Measurements from ENCODE around the gene NEK8.
"Not testable (repeated sequence)": the region's sequence is repeated elsewhere in the genome, so short reads cannot be mapped to it uniquely, and the experiment has no call there.

NEK8 gene

GRCh38 chr17:28725660-28726225 lies 2.8 kb upstream of the NEK8 start:
- peak; percentile 82 for DNase-seq

GRCh38 chr17:28726226-28726626 lies 2.4 kb upstream of the NEK8 start, which contains the start of gene TLCD1:
Gene TLCD1 (minus strand): TSS chr17:28726233. CDS start chr17:28726097, 136 bp downstream.
- DNase-seq: peak; percentile 47

GRCh38 chr17:28726627-28727491 lies 1.7 kb upstream of the NEK8 start:
- peak; percentile 95 for DNase-seq

GRCh38 chr17:28729950-28730330 lies 1.4 kb downstream of the NEK8 start:
- no peak for DNase-seq

- no peak for DNase-seq
Observed at GRCh38 chr17:28733346-28733745, 4.8 kb downstream of the NEK8 start.

- DNase-seq: no peak
Observed at GRCh38 chr17:28734712-28735241, 6.2 kb downstream of the NEK8 start.

GRCh38 chr17:28735242-28735722 lies 6.7 kb downstream of the NEK8 start:
- no peak for DNase-seq

- DNase-seq: not testable (repeated sequence)
Observed at GRCh38 chr17:28735913-28736769, 7.6 kb downstream of the NEK8 start.

GRCh38 chr17:28737316-28737715 lies 8.7 kb downstream of the NEK8 start:
- DNase-seq: no peak

GRCh38 chr17:28737770-28738679 lies 9.4 kb downstream of the NEK8 start:
- DNase-seq: no peak

GRCh38 chr17:28738680-28739384 lies 10.2 kb downstream of the NEK8 start:
- no peak for DNase-seq

GRCh38 chr17:28740406-28741357 lies 12.1 kb downstream of the NEK8 start:
- no peak for DNase-seq

GRCh38 chr17:28741358-28742349 lies 13.1 kb downstream of the NEK8 start:
- DNase-seq: no peak

- peak; percentile 58 for DNase-seq
Observed at GRCh38 chr17:28743243-28744103, 14.9 kb downstream of the NEK8 start, which contains the start of gene TRAF4. Gene TRAF4 (plus strand): TSS chr17:28744011. CDS start chr17:28744113, 102 bp downstream.

GRCh38 chr17:28744104-28744971 lies 15.8 kb downstream of the NEK8 start:
- peak; percentile 14 for DNase-seq

GRCh38 chr17:28744972-28745785 lies 16.6 kb downstream of the NEK8 start:
- DNase-seq: no peak
